ENCODE measurements around the gene ANKRD11. TPM values are rescaled to one million over a fixed set of nuclear protein-coding genes. Genes with fewer than 3 reads are reported as not detected.

Gene ANKRD11
- total RNA-seq, 4 donors from 2014 or later, result 75.6 to 183 (median 108) TPM

DNA sequence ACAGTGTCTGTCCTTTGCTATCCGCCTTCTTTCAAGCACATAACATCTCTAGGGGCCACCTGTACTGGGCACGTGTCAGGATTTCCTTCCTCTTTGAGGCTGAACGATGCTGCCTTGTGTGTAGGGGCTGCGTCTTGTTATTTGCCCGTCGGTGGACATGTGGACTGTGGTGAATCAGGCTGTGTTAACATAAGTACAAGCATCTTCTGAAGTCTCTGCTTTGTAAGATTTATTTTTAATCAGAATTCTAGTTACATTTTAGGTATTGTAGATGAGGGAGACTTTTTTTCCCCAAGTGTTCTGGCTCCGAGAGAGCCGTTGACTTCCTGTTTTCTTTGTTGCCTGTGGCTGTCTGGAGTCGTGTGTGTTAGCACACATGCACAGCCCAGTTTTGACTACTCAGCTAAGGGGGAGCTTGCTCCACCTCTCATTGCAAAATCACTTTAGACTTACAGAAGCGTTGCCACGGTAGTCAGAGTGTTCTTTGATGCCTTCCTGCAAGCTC lies 43.9 kb upstream of the ANKRD11 start:
- 60 to 65% methylated on average over 11 of the region's 11 CpGs for WGBS, 2 donors
- intact Hi-C loops (cut with DNase I; ENCODE audit: low total_unique reads), result no loop called here

GRCh38 chr16:89531821-89532526 lies 41.6 kb upstream of the ANKRD11 start:
- 84 to 89% methylated on average over 31 of the region's 31 CpGs for WGBS, 2 donors
- intact Hi-C loops (cut with DNase I; ENCODE audit: low total_unique reads), result no loop called here
- no peak overlapping the region for H3K4me3 ChIP-seq (ENCODE audit: low read depth, poor library complexity, severe bottlenecking)
- TF ChIP-seq, protein P1, sequence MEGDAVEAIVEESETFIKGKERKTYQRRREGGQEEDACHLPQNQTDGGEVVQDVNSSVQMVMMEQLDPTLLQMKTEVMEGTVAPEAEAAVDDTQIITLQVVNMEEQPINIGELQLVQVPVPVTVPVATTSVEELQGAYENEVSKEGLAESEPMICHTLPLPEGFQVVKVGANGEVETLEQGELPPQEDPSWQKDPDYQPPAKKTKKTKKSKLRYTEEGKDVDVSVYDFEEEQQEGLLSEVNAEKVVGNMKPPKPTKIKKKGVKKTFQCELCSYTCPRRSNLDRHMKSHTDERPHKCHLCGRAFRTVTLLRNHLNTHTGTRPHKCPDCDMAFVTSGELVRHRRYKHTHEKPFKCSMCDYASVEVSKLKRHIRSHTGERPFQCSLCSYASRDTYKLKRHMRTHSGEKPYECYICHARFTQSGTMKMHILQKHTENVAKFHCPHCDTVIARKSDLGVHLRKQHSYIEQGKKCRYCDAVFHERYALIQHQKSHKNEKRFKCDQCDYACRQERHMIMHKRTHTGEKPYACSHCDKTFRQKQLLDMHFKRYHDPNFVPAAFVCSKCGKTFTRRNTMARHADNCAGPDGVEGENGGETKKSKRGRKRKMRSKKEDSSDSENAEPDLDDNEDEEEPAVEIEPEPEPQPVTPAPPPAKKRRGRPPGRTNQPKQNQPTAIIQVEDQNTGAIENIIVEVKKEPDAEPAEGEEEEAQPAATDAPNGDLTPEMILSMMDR (IDR thresholded peaks at IDR 0.05), result no peak
- no peak for TF ChIP-seq POLR2A (IDR thresholded peaks at IDR 0.05)
- DNase-seq (ENCODE audit: low spot score in 2 of 2), result no peak

More for the DNA sequence above, 43.9 kb upstream of the ANKRD11 start:
- TF ChIP-seq POLR2A (IDR thresholded peaks at IDR 0.05), result no peak
- TF ChIP-seq, protein P1 (IDR thresholded peaks at IDR 0.05), result no peak
- no peak overlapping the region for H3K4me3 ChIP-seq (ENCODE audit: low read depth, poor library complexity, severe bottlenecking)
- DNase-seq (ENCODE audit: low spot score in 2 of 2), result peak in 1 of 2 donors; percentile 45

DNA sequence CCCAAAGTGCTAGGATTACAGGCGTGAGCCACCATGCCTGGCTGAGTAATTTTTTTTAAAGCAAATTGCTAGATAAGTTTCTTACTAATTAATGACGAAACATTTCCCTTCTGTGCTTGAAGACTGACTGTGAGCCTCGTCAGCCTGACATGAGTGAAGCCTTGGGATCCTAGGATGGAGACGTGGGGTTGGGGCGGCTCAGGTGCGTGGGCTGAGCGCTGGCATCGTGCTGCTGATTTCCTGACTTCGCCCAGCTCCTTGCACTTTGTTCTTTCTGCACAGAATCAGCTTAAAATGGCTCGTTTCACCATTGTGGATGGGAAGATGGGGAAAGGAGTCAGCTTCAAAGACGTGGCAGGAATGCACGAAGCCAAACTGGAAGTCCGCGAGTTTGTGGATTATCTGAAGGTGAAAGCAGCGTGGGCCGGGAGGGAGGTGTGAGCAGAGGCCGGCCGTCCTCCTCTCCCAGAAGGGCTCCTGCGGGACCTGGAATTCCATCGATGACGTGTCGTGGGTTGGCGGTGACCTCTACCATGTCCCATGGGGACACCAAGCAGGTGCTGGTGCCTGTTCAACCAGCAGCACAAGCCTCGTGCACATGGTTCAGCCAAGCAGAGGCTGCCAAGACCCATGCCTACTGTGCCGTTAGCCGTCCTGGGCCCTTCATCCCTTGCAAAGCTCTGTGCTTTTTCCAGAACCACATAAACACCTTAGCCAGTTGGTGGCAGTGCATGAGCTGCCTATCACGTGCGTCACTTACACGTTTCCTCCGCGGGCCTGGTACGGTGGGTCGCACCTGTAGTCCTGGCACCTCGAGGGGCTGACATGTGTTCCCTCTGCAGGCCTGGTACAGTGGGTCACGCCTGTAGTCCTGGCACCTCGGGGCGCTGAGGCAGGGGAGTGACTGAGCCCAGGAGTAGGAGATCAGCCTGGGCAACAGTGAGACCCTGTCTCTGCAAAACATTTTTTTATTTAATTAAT lies 40.3 kb upstream of the ANKRD11 start:
- intact Hi-C loops (cut with DNase I; ENCODE audit: low total_unique reads), result no loop called here
- WGBS, 2 donors, result 90 to 93% methylated on average over 37 of the region's 37 CpGs
- H3K4me3 ChIP-seq (ENCODE audit: low read depth, poor library complexity, severe bottlenecking), result no peak overlapping the region
- TF ChIP-seq, protein P1 (IDR thresholded peaks at IDR 0.05), result no peak
- no peak for TF ChIP-seq POLR2A (IDR thresholded peaks at IDR 0.05)
- DNase-seq (ENCODE audit: low spot score in 2 of 2), result no peak

DNA sequence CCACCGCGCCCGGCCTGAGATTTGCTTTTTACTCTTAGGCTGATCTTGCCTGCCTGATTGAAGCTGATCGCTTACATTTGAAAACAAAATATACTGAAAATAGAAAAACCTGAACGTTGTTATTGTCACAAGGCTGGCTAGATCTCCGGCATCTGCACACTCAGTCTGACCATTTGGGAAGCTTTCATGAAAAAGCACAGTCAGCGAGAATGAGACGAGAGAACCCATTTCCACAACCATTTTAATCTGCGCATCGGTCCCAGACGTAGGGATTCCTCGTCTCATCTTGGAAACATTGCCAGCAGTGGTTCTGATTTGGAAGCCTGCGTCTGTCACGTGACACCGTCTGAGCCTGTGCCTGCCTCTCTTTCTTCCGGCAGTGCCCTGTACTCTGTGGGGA lies 38.7 kb upstream of the ANKRD11 start:
- H3K4me3 ChIP-seq (ENCODE audit: low read depth, poor library complexity, severe bottlenecking), result no peak overlapping the region
- 87 to 90% methylated on average over 16 of the region's 16 CpGs for WGBS, 2 donors
- DNase-seq (ENCODE audit: low spot score in 2 of 2), result no peak
- intact Hi-C loops (cut with DNase I; ENCODE audit: low total_unique reads), result no loop called here
- no peak for TF ChIP-seq POLR2A (IDR thresholded peaks at IDR 0.05)
- TF ChIP-seq, protein P1 (IDR thresholded peaks at IDR 0.05), result no peak

GRCh38 chr16:89525146-89525913 lies 35.0 kb upstream of the ANKRD11 start:
- TF ChIP-seq POLR2A (IDR thresholded peaks at IDR 0.05), result no peak
- TF ChIP-seq, protein P1 (IDR thresholded peaks at IDR 0.05), result no peak
- WGBS, 2 donors, result 84 to 86% methylated on average over 20 of the region's 20 CpGs
- DNase-seq (ENCODE audit: low spot score in 2 of 2), result no peak
- no peak overlapping the region for H3K4me3 ChIP-seq (ENCODE audit: low read depth, poor library complexity, severe bottlenecking)
- intact Hi-C loops (cut with DNase I; ENCODE audit: low total_unique reads), result no loop called here
